ENCODE measurements around the gene SBNO2. TPM values are rescaled to one million over a fixed set of nuclear protein-coding genes. Genes with fewer than 3 reads are reported as not detected.

SBNO2 gene
- total RNA-seq, 1 experiment from 2014 or later, result 22.7 TPM

DNA sequence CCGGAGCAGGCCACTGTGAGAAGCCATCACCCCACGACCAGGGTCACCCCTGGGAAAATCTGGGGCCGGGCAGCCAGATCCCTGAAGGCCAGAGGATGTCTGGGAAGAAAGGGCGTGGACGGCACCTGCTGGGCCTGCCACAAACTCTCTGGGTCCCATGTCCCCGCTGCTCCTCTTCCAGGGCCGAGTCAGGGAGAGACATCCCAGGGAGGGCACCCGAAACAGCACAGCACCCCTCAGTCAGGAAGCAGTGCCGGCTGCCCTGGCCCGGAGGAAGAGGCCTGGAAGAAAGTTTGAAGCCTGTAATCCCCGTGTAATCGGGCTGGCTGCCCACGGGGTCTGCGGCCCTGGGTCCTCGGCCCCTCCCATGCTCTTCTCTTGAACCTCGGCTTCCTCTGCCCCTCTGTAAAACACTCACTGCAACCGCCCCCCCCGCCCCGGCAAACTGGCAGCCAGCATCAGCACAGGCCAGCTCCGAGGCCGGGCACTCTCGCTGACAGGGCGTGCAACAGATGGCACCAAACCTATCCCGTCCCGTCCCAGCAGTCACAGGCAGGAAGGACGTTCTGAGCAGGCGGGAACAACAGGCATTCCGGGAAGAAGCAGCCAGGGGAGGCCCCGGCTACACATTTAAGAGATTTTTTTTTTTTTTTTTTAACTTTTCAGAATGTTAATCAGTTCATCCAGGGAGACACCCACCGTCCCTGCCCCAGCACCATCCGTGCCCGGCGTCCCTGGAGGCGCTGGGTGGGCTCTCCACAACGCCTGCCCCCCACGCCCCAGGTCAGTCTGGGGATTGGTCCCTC, 1.5 kb downstream of the SBNO2 start:
- peaks cover 20% of the 10 kb centered on the region for H3K36me3 ChIP-seq
- H3K27me3 ChIP-seq, result no peaks in the 10 kb centered on the region
- peak overlapping the region; percentile 67 for H3K4me3 ChIP-seq
- H3K9me3 ChIP-seq, result no peaks in the 10 kb centered on the region
- peak; percentile 59 for DNase-seq

- H3K9me3 ChIP-seq, result no peaks in the 10 kb centered on the region
- no peak for DNase-seq
- peak overlapping the region; percentile 67 for H3K4me3 ChIP-seq
- peaks cover 25% of the 10 kb centered on the region for H3K36me3 ChIP-seq
- no peaks in the 10 kb centered on the region for H3K27me3 ChIP-seq
Observed at GRCh38 chr19:1171755-1172352, 2.2 kb downstream of the SBNO2 start.

DNA sequence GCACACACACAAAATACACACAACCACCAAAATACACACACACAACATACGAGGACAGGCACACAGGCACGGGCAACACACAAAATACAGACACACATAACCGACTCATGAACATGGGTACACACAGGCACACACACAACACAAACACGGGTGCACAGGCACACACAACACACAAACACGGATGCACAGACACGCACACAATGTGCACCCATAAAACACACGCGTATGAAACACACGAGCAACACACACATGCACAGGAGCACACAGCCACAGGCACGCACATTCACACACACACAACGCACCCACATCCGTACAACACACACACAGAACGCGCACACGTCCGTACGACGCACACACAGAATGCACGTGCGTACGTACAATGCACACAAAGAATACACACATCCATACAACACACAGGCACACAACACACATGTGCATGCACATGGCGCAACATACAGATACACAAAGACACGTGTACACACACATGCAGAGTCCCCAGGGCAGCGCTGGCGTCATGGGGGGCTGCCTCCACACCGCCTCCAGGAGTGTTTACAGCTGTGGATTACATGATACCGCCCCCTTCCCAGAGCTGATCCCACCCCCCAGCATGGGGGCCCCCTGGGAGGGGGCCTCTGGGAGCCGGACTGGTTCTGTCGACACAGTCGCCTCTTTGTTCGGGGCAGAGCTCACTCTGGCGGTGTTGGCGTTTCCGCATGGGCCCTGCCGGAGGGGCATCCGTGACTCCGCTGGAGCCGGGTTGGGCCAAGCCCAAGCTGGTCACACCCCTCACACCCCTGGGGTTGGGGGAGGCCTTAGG, 2.9 kb downstream of the SBNO2 start:
- H3K4me3 ChIP-seq, result no peak overlapping the region
- no peaks in the 10 kb centered on the region for H3K27me3 ChIP-seq
- no peaks in the 10 kb centered on the region for H3K9me3 ChIP-seq
- peaks cover 28% of the 10 kb centered on the region for H3K36me3 ChIP-seq
- DNase-seq, result no peak

- H3K36me3 ChIP-seq, result peaks cover 28% of the 10 kb centered on the region
- no peaks in the 10 kb centered on the region for H3K27me3 ChIP-seq
- H3K9me3 ChIP-seq, result no peaks in the 10 kb centered on the region
- DNase-seq, result no peak
- H3K4me3 ChIP-seq, result no peak overlapping the region
Observed at GRCh38 chr19:1169921-1170885, 3.9 kb downstream of the SBNO2 start.

DNA sequence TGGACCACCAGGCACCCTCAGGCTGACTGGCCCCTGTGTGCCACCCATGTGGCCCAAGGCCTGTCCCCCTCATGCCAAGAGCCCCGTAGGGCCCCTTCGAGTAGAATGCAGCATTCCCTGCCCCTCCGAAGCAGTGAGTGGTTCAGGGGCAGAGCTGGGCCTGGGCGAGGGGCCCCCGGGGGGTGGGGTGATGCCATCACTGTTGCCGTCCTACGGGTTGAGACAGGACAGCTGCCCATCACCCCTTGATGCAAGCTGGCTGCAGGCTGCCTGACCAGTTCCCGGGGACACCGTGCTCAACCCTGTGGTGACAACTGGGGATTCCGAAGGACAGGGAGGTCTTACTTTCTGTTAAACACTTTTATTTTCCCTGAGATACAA, 4.7 kb downstream of the SBNO2 start:
- H3K27me3 ChIP-seq, result no peaks in the 10 kb centered on the region
- H3K4me3 ChIP-seq, result peak overlapping the region; percentile 58
- no peaks in the 10 kb centered on the region for H3K9me3 ChIP-seq
- peaks cover 28% of the 10 kb centered on the region for H3K36me3 ChIP-seq
- no peak for DNase-seq

- no peaks in the 10 kb centered on the region for H3K9me3 ChIP-seq
- H3K4me3 ChIP-seq, result peak overlapping the region; percentile 58
- peaks cover 28% of the 10 kb centered on the region for H3K36me3 ChIP-seq
- peak; percentile 91 for DNase-seq
- H3K27me3 ChIP-seq, result no peaks in the 10 kb centered on the region
Observed at GRCh38 chr19:1168572-1169410, 5.3 kb downstream of the SBNO2 start.

DNA sequence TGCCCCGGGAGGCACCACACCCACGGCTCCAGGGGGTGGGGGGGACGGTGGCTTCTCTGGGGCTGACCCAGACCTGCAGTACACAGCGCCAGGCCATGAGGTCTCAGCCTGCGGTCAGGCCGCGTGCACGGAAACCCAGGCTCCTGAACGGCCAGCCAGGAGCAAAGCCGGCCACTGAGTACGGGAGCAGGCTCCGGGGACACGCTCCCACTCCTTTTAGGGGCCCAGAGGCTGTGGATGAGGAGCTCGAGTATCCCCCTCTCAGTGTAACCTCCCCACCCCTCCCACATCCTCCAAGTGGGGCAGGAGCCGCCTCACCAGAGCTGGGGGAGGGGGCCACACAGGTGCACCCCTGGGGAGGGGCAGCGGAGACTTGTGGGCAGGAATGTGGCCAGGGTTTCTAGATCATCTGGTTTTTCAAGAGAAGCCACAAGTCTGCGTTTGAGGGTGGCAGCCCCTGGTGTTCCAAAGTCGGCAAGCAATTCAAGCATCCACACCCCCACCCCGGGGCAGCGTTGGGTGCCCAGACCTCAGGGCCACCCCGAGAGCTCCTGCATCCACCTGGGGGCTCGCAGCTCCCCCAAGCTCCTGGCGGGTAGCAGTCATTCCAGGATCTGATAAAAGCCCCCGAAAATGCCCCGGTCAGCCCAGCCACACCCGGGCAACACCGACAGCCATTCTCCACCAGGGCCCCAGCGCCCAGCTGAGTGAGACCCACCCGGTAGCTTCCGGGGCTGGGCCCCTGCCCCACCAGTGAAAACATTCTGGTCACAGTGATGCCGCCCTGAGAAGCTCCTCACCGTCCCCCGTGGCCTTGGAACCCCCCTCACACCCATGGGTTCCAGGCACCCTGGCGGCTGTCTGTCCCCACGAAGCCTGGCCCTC, 6.1 kb downstream of the SBNO2 start:
- DNase-seq, result no peak
- Histone ChIP-seq H3K4me3 (peak overlapping the region; percentile 58), H3K9me3 (no peaks in the 10 kb centered on the region), H3K27me3 (no peaks in the 10 kb centered on the region), H3K36me3 (peaks cover 28% of the 10 kb centered on the region)

DNA sequence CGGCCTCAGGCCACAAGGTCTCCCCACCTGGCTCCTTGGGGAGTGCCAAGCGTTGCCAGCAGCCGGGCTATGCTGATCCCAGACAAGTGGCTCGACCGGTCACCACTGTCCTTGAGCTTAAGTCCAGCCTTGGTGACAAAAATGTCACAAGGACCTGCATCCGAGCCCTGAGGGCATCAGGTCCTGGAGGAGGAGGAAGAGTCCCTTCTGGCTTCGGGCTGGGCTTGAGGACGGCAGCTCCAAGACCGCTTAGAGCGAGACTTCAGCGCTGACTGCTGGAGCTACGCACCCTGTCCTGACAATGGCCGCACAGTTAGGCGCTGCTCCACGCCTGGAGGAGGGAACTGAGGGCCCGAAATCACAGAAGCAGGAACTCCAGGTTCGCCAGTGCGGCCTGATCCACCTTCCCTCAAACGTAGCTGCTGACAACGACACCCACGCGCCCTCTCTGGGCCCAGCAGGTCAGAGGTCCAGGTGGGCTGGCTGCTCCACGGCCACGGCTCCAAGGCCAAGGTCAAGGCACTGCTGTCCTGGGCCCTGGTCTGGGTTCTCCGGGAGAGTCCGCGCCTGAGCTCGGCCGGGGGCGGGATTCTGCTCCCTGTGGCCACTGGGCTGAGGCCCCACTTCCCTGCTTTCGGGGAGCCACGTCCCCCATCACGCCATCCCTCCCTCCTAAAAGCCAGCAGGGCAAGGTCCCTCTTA, 7.0 kb downstream of the SBNO2 start:
- DNase-seq, result no peak
- peaks cover 27% of the 10 kb centered on the region for H3K36me3 ChIP-seq
- H3K9me3 ChIP-seq, result no peaks in the 10 kb centered on the region
- no peak overlapping the region for H3K4me3 ChIP-seq
- no peaks in the 10 kb centered on the region for H3K27me3 ChIP-seq

DNA sequence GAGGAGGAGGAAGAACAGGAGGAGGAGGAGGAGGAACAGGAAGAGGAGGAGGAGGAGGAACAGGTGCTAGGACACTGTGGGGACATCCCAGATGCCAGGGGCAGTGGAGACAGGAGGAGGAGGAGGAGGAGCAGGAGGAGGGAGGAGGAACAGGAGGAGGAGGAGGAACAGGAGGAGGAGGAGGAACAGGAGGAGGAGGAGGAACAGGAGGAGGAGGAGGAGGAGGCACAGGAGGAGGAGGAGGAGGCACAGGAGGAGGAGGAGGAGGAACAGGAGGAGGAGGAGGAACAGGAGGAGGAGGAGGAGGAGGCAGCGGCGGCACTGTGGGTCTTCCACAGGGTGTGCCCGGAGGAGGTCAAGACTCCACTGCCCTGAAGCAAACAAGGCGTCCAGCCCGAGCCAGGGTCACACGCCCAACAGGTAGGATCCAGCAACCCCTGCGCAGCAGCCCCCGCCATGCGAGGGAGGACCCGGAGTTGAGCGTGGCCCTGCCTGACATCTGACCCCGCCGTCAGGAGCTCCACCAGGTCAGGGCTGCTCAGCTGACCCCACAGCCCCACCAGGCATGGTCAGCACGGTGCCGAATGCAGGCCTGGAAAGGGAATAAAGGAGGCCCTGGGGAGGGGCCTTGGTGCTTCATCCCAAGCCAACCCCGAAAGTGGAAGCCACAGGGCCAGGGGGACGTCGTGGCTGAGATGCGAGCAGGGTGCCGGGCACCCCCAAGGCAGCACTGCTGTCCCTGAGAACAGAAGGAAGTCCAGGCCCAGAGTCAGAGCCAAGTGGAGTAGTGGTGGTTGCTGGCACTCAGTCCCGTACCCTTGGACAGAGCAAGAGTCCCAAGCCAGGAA, 9.2 kb downstream of the SBNO2 start:
- peaks cover 18% of the 10 kb centered on the region for H3K36me3 ChIP-seq
- DNase-seq, result peak; percentile 38
- no peak overlapping the region for H3K4me3 ChIP-seq
- no peaks in the 10 kb centered on the region for H3K27me3 ChIP-seq
- H3K9me3 ChIP-seq, result no peaks in the 10 kb centered on the region

DNA sequence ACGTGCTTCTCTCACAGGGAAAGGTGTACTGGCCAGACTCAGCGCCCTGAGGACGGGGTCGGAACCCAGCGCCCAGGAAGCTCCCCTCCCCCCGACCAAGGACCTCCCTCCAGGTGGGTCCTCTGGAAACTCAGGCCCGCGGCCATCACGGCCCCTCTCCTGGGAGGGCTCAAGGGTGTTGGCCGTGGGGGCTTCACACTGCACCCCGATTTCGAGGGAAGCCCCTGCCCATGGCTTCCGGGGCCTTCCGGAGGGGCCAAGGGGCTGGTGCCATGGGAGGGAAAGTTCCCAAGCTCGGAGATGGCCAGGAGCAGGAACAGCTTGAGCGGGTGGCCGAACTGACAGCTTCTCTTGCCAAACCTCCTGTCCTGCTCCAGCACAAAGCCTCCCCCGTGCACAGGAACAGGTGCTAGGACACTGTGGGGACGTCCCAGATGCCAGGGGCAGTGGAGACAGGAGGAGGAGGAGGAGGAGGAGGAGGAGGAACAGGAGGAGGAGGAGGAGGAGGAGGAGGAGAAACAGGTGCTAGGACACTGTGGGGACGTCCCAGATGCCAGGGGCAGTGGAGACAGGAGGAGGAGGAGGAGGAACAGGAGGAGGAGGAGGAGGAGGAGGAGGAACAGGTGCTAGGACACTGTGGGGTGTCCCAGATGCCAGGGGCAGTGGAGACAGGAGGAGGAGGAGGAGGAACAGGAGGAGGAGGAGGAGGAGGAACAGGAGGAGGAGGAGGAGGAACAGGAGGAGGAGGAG, 10.0 kb downstream of the SBNO2 start:
- DNase-seq, result no peak
- peaks cover 18% of the 10 kb centered on the region for H3K36me3 ChIP-seq
- no peaks in the 10 kb centered on the region for H3K9me3 ChIP-seq
- H3K27me3 ChIP-seq, result no peaks in the 10 kb centered on the region
- no peak overlapping the region for H3K4me3 ChIP-seq

DNA sequence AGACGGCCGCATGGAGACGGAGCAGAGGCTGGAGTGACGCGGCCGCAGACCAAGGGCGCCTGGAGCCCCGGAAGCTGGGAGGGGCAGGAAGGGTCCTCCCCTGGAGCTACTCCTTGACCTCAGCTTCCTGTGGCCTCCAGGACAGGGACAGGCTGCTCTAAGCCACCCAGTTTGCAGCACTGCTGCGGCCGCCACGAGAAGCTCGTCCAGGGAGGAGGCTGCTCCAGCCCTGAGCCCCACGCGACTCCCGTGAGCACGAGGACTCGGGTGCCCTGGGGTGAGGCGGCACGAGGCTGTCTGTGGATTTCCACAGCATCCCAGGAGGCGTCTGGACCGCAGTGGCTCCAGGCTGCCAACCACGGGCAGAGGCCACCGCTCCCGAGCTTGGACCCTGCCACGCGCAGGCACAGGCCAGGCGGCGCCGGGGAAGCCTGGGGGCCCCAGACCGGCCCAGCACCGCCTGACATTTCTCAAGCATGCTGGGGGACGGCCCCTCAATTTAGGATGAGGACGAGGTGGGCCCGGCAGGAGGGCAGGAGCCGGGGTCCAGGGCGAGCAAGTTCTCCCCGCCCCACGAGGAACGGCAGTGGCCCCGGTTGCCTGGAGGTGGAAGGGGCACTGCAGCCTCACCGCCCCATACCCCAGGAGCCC, 10.7 kb downstream of the SBNO2 start:
- Histone ChIP-seq H3K27me3 (no peaks in the 10 kb centered on the region), H3K4me3 (no peak overlapping the region), H3K36me3 (peaks cover 14% of the 10 kb centered on the region), H3K9me3 (no peaks in the 10 kb centered on the region)
- DNase-seq, result no peak

DNA sequence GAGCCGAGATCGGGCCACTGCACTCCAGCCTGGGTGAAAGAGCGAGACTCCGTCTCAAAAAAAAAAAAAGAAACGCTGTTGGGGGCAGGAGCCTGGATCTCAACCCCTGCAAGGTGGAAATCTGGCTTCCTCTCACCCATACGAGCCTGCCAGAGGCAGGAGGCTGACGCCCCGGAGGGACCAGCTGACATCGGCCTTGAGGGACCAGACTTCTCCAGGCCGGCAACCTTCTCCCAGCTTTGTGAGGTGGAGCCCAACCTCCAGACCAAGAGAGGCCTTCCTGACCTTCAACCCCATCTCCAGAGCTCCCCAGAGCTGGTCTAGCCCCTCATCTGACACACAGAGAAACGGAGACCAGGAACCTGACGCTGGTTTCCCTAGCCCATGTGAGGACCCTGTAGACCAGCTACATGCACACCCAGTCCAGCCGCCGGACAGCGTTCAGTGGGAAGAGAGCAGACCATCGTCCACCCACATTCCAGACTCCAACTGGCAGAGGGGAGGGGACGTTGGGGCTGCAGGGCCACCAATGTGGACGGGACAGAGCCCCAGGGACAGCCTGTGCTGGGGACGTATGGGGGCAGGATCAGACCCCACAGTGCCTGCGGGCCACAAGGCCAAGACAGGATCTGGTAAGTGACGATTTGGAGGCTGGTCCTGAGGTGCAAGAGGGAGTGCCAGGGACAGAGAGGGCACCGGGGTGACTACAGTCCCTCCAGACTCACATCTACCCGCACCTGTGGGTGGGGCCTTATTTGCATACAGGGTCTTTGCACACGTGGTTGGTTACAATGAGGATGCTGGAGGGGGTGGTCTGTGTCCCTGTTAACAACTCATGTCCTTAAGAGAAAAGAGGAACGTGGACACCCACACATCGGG, 11.4 kb downstream of the SBNO2 start:
- H3K9me3 ChIP-seq, result no peaks in the 10 kb centered on the region
- no peak overlapping the region for H3K4me3 ChIP-seq
- no peaks in the 10 kb centered on the region for H3K27me3 ChIP-seq
- H3K36me3 ChIP-seq, result peaks cover 9% of the 10 kb centered on the region
- no peak for DNase-seq

All from MG63 (cell line).